ENCODE measurements around the gene SEC23B.

DNA sequence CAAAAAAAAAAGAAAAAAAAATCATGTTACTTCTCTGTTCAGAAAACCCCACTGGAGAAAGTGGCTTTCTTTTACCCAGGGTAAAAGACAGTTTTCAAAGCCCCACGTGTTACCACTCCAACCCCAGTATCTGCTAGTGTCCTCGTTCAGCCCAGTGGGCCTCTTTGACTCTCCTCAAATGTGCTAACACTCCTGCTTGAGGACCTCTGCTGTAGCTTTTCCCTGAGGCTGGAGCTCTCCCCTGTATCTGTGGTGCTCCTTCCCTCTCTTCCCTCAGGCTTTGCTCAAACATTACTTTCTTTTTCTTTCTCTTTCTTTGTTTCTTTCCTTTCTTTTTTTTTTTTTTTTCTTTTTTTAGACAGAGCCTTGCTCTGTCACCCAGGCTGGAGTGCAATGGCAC is 15.3 kb downstream of the SEC23B start:
- no peak for TF ChIP-seq CTCF (IDR thresholded peaks at IDR 0.05)
- TF ChIP-seq POLR2AphosphoS5 (IDR thresholded peaks at IDR 0.05; ENCODE audit: low read depth, low read length) = no peak
- no peak for TF ChIP-seq TCF7L2 (IDR thresholded peaks at IDR 0.05; ENCODE audit: low read depth, low read length)
- no peak for TF ChIP-seq REST (IDR thresholded peaks at IDR 0.05; ENCODE audit: insufficient read depth in 1 of 2, low read depth in 2 of 2, low read length in 1 of 2)
- TF ChIP-seq SIN3A (IDR thresholded peaks at IDR 0.05; ENCODE audit: borderline replicate concordance, insufficient read depth, low read depth, low read length) = no peak
